Astrocyte of the spinal cord (primary cell): Measurements from ENCODE around the gene HTR3E.
"Not testable (repeated sequence)": the region's sequence is repeated elsewhere in the genome, so short reads cannot be mapped to it uniquely, and the experiment has no call there.

Experiments used
- DNase-seq: peaks from one replicate; pipeline ENCODE4 v3.0.0; 2011; ENCODE audit warnings: low read depth, low spot score
- H3K4me3 ChIP-seq: 2 replicates; pipeline ENCODE4 v1.5.1; 2011; ENCODE audit warnings: low read depth, mild to moderate bottlenecking, low read length, moderate library complexity
- in situ Hi-C: cut with HindIII; loops from 2 replicates; pipeline ENCODE4 v1.10.0; 2017; ENCODE audit warnings: low sequenced_read_pairs
- TF ChIP-seq, protein P1 (sequence below): IDR thresholded peaks from 2 replicates; pipeline ENCODE4 v1.5.1; 2012; ENCODE audit warnings: low read depth, mild to moderate bottlenecking, low read length, inconsistent platforms

Gene HTR3E

DNA sequence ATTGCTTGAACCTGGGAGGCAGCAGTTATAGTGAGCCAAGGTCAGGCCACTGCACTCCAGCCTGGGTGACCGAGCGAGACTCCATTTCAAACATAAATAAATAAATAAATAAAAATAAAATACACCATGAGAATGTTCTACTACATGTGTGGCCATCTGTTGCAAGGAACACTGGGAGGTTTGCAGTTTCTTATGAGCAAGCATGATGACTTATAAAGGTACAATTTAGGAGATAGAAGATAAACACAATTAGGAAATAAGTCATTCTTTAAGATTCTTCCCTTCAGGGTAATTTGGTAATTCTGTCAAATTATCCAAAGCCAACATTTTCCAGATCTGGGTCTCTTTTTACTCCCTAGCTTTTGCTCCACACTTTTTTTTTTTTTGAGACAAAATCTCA lies 30.7 kb upstream of the HTR3E start:
- DNase-seq = no peak
- in situ Hi-C loops = no loop called here
- TF ChIP-seq, protein P1, sequence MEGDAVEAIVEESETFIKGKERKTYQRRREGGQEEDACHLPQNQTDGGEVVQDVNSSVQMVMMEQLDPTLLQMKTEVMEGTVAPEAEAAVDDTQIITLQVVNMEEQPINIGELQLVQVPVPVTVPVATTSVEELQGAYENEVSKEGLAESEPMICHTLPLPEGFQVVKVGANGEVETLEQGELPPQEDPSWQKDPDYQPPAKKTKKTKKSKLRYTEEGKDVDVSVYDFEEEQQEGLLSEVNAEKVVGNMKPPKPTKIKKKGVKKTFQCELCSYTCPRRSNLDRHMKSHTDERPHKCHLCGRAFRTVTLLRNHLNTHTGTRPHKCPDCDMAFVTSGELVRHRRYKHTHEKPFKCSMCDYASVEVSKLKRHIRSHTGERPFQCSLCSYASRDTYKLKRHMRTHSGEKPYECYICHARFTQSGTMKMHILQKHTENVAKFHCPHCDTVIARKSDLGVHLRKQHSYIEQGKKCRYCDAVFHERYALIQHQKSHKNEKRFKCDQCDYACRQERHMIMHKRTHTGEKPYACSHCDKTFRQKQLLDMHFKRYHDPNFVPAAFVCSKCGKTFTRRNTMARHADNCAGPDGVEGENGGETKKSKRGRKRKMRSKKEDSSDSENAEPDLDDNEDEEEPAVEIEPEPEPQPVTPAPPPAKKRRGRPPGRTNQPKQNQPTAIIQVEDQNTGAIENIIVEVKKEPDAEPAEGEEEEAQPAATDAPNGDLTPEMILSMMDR = no peak
- no peak overlapping the region for H3K4me3 ChIP-seq

DNA sequence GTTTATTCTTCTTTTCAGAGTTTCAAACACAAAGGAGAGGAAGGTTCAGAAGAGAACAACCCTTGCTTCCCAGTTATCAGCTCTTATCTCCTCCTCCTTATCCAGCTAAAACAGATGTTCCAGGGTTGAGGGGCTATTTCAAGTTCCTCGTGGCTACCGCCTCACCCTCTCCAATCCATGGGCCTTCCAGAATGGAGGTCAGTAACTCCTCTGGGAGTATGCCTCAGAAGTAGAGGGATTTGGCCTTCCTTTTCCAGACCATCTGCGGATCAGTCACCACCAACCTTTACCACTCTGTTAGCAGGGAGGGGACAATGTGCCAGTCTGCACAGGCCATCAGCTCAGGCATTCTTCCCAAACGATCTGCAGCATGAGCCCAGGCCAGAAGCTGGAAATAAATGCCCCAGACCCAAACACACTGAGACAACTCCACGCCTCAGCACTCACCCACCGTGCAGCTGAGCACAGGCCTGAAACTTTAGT lies 29.2 kb upstream of the HTR3E start:
- no peak for DNase-seq
- TF ChIP-seq, protein P1 = no peak
- in situ Hi-C loops = no loop called here
- H3K4me3 ChIP-seq = no peak overlapping the region

DNA sequence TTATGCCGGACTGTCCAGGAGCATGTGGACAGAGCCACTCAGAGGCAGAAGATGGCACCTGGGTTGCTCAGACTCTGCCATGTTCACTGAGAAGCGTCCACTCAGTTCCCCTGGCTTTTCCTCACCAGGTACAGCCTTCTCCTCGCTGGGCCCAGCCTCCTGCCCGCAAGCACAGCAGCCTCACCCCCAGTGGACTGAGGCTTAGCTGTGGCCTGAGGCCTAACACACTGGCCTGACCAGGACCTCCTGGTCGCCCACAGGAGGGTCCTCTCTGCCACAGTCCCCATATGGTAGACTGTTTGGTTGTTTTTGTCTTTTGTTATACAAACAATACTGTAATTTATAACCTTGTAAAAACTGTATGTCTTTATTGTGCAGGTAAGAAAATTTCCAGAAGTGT lies 28.5 kb upstream of the HTR3E start:
- H3K4me3 ChIP-seq = no peak overlapping the region
- TF ChIP-seq, protein P1 = no peak
- in situ Hi-C loops = no loop called here
- DNase-seq = no peak

DNA sequence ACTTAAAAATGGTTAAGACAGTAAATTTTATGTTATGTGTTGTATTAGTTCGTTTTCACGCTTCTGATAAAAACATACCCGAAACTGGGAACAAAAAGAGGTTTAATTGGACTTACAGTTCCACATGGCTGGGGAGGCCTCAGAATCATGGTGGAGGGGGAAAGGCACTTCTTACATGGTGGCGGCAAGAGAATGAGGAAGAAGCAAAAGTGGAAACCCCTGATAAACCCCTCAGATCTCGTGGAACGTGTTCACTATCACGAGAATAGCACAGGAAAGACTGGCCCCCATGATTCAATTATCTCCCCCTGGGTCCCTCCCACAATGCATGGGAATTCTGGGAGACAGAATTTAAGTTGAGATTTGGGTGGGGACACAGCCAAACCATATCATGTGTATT lies 25.7 kb upstream of the HTR3E start:
- H3K4me3 ChIP-seq, DNase-seq, in situ Hi-C loops: not testable (repeated sequence)

DNA sequence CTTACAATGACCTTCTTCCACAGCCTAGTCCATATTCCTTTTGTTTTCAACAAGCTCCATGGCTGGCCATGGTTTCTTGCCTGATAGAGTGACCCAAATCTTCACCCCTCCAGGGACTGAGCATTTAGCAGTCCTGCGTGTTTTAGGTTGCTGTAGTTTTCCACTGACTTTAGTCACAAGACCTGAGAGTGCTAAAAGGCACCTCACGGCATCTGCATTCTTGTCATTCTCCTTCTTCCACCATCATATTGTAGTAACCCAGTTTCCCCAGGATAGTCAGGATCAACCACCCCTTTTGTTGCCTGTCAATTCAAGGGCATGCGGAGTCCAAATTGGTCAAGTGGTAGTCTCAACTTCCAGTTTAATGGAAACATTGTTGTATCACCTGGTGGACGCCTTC lies 23.2 kb upstream of the HTR3E start:
- TF ChIP-seq, protein P1 = no peak
- in situ Hi-C loops = no loop called here
- H3K4me3 ChIP-seq = no peak overlapping the region
- no peak for DNase-seq

GRCh38 chr3:184075901-184076300 lies 21.0 kb upstream of the HTR3E start:
- in situ Hi-C loops = no loop called here
- no peak for DNase-seq
- TF ChIP-seq, protein P1 = no peak
- H3K4me3 ChIP-seq = no peak overlapping the region

- H3K4me3 ChIP-seq = no peak overlapping the region
- TF ChIP-seq, protein P1 = no peak
- in situ Hi-C loops = no loop called here
- DNase-seq = no peak
These were observed 19.0 kb upstream of the HTR3E start for GRCh38 chr3:184077881-184078280.
